ENCODE data around the gene TCP11L2.

The TCP11L2 gene

DNA sequence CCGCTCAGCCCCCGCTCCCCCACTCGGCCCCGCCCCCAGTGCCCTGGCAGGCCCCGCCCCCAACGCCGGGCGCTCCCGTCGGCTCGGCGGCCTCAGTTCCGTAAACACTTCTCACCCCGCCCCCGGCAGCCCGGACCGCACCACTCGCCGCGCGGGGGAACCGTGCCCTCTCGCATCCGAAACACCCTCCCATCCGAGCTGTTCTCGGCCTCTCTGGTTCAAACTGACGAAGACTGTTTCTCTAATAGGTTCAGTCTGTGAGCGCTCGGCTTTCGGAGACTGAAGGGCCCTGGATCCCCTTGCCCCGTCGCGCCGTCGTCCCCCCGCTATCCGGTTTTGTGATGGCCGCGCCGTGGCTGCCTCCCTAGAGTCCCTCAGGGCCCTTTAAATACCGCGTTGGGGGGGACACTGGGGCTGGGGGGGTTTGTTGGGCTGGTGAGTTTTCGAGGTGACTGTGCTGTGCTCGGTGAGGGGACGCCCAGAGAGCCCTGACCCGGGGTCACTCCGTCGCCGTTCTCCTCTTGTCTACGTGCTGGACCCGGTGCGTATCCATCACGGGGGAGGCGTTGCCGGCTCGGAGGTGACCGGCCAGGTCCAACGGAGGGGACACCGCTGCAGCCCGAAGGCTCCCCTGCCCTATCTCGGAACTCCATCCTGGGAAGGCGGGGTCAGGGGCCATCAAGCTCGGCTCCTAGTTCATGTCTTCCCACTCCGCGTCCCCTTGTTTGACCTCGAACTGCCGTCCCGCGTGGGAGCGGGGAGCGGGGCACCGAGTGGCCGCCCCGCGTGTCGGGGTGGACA is at the start of gene TCP11L2:
Gene TCP11L2 (plus strand): TSS at position 333 of the 801 bp plus-strand sequence. CDS start 8,343 bp downstream, outside the sequence.
- DNase-seq (ENCODE audit: low read depth in 2 of 2), result peak; percentile 74 to 75

DNA sequence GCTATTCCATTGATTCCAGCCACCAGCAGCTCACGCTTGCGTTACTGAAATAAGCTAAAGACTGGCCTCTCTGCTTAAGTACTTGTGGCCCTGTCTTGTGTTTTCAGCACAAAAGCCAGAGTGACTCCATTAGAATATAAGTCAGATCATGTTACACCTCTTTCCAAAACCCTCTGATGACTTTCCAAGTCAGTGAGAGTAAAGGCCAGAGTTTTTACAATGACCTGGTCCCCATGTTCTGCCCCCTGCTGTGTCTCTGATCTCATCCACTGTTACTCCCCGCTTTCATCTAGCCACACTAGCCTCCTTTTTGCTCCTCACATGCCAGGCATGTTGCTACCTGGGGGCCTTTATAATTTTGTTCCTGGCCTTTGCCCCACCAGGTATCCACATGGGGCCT is 47.8 kb upstream of the TCP11L2 start:
- no peak for DNase-seq (ENCODE audit: low read depth in 2 of 2)

DNA sequence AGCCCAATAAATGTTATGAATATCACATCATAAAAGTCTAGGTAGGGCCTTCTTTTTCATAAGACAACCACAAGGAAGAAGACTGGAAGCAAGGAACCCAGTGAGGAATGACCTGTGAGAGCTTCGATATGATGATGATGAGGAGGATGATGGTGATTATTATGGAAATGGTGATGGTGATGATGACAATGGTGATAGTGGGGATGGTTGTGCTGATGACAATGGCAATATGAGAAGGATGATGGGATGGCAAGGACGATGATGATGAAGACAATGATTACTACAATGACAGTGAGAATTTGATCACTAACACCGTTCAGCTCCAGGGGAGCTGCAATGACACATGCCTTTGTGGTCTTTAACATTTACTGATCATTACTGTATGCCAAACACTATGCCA is 47.0 kb upstream of the TCP11L2 start:
- no peak for DNase-seq (ENCODE audit: low read depth in 2 of 2)

DNA sequence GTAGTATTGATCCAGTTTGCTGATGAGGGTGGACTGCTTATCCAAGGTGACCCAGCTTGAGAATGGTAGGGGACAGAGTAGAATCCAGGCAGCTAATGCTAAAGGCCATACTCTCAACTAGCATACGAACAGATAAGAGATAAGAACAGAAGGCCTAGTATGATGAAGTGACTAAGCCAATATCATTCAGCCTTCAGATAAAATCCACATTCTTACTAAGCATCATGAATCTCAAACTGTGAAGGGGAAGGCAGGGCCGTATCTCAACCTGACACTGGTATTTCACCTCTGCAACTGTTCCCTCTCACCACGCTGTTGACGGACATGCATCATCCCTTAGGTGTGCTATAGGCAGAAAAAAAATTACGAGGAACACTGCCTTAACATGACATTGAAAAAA is 46.6 kb upstream of the TCP11L2 start:
- no peak for DNase-seq (ENCODE audit: low read depth in 2 of 2)

DNA sequence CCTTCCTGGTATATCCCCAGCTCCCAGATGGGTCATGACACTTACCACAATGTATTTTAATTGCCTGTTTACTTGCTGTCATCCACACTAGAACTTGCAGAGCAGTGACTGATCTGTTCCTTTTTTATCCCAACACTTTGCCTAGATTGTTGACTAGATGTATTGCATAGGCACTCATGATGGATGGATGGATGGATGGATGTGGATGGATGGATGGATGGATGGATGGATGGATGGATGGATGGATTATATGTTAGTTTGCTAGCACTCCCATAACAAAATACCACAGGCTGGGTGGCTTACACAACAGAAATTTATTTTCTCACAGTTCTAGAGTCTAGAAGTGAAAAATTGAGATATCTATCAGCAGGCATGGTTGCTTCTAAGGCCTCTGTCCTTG is 46.0 kb upstream of the TCP11L2 start:
- no peak for DNase-seq (ENCODE audit: low read depth in 2 of 2)

DNA sequence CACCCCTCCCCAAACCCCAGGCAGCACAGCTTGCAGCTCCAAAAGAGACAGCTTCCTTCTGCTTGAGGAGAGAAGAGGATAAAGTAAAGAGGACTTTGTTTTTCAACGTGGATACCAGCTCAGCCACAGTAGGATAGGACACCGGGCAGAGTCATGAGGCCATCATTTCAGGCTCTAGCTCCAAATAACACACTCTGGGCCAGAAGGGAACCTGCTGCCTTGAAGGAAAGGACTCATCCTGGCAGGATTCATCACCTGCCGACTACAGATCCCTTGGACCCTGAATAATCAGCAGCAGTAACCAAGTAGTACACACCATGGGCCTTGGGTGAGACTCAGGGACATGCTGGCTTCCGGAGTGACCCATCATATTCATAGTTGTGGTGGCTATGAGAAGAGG is 44.3 kb upstream of the TCP11L2 start:
- DNase-seq (ENCODE audit: low read depth in 2 of 2), result no peak

DNA sequence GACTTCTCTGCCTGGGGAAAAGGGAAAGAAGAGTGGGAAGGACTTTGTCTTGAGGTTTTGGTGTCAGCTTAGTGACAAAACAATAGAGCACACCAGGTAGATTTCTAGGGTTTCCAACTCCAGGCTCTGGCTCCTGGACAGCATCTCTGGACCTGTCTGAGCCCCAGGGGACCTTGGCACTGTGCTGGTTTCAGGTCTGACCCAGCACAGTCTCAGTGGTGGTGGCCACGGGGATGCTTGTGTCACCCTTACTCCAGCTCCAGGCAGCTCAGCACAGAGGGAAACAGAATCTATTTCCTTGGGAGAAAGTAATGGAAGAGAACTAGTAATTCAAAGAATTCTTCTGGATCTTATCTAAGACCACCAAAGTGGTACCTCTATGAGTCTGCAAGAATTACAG is 43.6 kb upstream of the TCP11L2 start:
- no peak for DNase-seq (ENCODE audit: low read depth in 2 of 2)

DNA sequence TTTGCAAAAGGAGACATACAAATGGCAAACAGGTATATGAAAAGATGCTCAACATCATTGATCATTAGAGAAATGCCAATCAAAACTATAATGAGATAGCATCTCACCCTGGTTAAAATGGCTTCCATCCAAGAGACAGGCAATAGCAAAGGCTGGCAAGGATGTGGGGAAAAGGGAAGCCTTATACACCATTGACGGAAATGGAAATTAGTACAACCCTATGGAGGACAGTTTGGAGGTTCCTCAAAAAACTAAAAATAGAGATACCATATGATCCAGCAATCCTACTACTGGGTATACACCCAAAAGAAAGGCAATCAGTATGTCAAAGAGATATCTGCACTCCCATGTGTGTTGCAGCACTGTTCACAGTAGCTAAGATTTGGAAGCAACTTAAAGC is 37.4 kb upstream of the TCP11L2 start:
- DNase-seq (ENCODE audit: low read depth in 2 of 2), result no peak

DNA sequence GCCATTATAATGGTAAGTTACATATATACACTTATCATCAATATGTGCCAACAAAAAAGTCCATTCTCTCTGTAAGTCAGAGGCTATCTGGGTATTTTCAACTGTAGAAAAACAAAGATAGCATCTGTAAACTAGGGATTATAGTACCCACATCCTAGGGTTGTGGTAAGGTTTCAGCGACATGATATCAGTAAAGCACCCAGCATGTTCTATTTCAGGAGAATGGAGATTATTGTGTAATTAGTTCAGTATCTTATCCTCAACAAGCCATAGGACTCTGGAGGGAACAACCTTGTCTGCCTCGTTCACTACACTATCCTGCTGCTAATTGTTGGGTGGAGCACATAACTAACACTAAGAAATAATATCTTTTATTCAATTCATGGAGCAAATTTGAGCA is 35.0 kb upstream of the TCP11L2 start:
- DNase-seq (ENCODE audit: low read depth in 2 of 2), result no peak

DNA sequence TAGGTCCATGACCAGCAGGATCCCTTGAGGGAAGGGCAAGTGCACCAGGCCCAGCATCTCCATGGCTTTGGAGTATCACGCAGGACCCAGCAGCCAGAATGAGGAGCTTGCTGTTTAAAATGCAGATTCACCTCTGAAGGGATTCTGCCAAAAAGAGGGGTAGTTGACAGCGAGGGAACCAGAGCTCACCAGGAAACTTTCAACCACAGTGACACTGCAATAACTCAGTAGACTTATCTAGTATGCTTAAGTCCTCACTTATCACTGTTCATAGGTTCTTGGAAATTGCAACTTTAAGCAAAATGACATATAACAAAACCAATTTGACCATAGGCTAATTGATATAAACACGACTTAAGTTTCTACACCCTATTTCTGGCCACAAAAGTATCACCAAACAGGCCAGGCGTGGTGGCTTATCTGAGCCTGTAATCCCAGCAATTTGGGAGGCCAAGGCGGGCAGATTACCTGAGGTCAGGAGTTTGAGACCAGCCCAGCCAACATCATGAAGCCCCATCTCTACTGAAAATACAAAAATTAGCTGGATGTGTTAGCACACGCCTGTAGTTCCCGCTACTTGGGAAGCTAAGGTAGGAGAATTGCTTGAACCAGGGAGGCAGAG is 33.3 kb upstream of the TCP11L2 start:
- DNase-seq (ENCODE audit: low read depth in 2 of 2), result no peak

DNA sequence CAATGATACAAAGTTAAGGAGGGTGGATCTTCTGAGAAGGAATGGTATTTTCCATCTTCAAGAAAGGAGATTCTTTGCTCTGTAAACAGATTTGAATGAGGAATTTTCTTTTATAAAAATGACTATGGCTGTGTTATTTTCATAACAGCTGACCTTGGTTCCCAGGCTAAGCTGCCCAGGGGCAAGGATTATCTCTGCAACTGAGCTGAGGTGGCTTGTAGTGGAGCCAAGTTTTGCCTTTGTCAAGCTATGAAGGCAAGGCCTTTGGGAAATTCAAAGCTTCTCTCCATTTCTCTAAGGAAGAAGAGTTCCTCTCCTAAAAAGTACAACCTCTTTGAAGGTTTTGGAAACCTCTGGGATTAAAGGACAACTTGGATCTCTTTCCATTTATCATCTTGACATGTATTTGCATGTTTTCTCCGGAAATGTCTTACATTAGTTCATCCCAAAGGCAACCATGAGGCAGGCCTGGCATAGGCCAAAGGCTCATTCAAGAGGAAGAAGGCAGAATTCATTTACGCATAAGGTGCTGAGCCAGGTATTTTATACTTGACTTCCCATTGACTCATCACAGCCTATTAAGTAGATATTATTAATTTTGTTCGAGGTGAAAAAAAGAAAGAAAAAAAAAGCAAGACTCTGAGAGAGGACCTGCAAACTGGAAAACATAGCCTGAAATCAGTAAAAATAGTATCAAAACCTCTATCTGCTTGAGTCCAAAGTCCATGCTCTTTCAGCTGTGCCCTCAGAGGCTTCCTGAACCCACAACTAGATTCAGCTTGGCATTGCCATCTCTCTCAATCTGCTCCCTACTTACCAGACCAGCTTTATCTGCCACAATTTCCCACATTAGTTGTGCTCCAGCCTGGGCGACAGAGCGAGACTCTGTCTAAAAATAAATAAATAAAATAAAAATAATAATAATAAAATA is 30.7 kb upstream of the TCP11L2 start:
- no peak for DNase-seq (ENCODE audit: low read depth in 2 of 2)

DNA sequence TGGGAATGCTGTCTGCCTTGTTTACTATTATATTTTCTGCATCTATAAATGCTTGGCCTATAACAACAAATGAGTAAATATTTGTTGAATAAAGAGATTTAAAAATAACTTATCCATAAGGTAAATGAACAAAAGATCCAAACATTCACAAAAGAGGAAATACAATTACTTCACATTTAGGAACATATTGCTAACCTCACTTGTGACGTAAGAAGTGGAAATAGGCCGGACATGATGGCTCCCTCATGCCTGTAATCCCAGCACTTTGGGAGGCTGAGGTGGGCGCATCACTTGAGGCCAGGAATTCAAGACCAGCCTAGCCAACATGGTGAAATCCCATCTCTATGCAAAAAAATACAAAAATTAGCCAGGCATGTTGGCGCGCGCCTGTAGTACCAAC is 29.0 kb upstream of the TCP11L2 start:
- DNase-seq (ENCODE audit: low read depth in 2 of 2), result no peak

DNA sequence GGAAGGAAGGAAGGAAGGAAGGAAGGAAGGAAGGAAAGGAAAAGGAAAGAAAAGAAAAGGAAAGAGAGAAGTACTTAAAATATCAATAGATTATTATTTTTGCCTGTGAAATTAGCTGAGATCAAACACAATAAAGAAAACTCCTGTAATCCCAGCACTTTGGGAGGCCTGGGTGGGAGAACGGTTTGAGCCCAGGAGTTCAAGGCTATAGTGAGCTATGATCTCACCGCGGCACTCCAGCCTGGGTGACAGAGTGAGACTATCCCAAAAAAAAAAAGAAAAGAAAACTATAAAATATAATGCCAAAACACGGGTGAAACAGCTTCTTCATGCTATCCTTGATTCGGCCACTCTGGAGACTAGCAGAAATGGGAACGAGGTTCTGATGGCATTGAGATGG is 28.5 kb upstream of the TCP11L2 start:
- no peak for DNase-seq (ENCODE audit: low read depth in 2 of 2)

DNA sequence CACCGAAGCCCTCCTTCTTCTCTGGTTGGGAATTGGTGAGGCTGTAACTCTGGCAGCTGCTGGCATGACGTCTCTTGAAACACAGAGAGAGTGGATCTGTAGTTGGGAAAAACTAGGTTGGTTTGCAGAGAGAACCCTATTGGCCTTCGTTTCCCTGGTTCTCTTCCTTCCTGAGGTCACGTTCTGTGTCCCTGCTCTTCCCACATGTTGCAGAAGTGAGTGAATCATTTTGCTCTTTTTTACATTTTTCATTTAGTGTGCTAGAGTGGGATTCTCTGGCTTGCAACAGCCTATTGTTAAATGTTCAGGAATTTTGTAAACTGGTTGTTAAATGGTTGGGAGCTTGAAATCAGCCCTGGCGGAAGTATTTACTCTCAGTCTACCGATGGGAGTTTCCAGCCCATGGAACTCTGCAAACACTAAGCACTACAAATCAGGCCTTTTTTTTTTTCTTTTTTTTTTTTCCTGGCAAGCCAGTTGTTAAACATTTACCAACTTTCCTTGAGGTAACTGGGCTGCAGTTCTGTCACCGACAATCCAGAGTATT is 27.9 kb upstream of the TCP11L2 start:
- DNase-seq (ENCODE audit: low read depth in 2 of 2), result no peak

DNA sequence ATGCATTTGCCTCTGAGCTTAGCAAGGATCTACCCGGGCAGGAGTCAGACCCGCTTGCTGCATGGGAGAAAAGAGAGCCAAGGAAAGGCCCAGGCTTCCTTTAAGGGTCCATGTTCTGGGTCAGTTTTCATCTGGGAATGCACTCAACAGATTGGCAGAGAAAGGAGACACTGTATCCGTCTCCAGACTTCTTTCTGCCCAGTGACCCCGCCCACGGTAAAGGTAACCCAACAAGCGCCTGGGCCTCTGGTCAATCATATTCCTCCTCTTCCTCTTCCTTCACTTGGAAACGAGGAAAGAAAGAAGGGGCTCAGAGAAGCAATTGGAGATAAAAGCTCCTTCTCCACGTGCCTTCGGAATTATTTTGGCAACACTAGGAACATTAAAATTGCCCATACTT is 27.1 kb upstream of the TCP11L2 start:
- DNase-seq (ENCODE audit: low read depth in 2 of 2), result no peak

DNA sequence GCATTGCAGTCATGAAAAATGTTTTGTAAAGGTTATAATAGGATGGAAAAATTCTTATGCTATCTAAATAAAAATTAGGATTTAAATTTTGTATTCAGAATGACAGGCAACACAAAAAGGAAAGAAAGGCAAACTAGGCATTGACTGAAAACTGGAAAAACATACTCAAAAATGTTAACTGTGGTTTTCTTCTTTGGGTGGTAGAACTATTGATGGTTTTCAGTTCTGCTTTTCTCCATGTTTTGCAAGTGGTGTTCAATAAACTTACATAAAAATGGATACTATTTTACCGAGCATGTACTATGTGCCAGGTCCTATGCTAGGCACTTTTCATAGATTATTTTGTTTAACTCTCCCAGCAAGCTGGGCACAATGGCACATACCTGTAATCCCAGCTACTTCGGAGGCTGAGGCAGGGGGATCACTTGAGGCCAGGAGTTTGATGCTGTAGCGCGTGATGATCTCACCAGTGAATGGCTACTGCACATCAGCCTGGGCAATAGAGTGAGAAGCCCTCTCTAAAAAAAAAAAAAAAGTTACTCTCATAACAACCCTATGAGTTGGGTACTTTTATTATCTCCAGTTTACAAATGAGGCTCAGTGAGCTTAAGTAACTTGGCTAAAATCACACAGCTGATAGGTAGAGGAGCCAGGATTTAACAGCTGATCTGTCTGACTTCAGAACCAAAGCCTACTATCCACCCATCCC is 26.3 kb upstream of the TCP11L2 start:
- no peak for DNase-seq (ENCODE audit: low read depth in 2 of 2)

DNA sequence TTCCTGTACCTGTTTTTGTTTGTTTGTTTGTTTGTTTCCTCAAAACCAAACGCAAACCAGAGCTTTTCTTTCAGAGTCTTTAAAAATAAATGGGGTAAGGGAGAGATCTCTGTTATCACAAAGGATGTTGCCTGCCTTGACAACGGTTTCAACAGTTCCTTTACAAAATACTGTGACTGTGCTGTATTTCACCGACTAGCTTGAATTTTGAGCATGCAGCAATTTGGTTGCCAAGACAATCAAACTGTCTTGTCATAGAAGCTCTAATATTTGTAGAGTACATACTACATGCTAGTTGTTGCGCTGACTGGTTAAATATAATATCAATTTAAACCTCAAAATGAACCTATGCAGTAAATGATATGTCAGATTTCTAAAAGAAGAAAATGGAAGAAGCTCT is 22.4 kb upstream of the TCP11L2 start:
- no peak for DNase-seq (ENCODE audit: low read depth in 2 of 2)

DNA sequence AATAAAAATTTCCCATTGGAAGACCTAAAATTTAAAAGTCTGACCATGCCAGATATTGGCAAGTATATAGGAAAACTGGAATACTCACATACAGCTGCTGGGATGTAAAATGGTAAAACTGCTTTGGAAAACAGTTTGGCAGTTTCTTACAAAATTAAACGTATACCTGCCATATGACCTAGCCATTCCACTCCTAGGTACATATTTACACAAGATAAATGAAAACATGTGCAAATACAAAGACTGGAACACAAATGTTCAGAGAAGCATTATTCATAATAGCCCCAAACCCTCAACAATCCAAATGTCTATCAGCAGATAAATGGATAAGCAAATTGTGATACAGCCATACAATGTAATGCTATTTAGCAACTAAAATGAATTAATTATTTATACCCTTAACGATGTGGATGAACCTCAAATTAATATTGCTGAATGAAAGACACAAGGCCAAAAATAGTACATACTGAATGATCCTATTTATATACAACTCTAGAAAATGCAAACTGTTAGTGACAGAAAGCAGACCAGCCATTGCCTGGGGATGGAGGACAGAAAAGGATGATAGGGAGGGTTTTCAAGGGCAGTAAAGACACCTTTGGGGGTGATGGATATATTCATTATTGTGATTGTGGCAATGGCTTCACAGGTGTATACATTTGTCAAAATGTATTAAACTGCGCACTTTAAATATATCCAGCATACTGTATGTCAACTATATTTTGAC is 21.3 kb upstream of the TCP11L2 start:
- no peak for DNase-seq (ENCODE audit: low read depth in 2 of 2)

DNA sequence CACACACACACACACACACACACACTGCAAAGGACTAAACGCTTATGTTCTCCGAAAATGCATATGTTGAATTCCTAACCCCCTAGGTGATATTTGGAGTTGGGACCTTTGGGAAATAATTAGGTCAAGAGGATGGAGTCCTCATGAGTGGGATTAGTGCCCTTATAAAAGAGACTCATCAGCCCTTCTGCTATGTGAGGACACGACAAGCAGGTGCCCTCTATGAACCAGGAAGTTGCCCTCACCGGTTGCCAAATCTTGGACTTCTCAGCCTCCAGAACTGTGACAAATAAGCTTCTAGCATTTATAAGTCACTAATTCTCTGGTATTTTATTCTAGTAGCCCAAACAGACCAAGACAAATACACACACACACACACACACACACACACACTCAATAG is 20.7 kb upstream of the TCP11L2 start:
- no peak for DNase-seq (ENCODE audit: low read depth in 2 of 2)

DNA sequence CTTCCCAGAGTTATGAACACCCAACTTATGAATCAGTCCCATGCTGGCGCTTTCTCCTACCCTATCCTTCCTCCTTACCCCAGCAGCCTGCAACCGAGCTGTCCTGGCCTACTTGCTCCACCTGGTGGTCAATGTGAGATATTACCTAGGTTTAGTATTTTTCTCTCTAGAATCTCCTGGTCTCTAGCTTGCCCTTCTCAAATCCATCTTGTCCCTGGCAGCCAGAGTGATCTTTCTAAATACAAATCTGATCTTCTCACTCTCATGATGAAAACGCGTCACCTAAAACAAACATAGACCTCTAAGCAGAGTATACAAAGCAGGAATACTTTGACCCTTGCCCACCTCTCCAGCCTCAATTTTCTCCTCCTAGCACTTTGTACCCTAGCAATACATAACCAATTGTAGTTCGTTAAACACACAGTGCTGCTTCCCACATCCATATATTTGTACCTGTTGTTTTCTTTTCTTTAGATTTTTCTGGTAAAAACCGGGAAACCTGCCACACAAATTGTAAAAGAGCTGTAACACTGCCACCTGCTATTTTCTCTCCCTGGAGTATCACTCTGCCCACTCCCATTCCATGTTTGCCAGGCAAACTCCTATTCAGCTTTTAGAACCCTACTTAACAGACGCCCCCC is 20.0 kb upstream of the TCP11L2 start:
- DNase-seq (ENCODE audit: low read depth in 2 of 2), result peak in 1 of 2 donors; percentile 9

Measured in stimulated activated CD8-positive, alpha-beta memory T cell treated with anti-CD3 and anti-CD28 coated beads, Interleukin-15, amount 100 ng/mL, for 48 hours (primary cell).